GM12872 (cell line): ENCODE measurements around the gene TROAP.

Experiments
- CTCF ChIP-seq: IDR thresholded peaks from 3 replicates; pipeline ENCODE4 v1.5.1; 2011; ENCODE audit warnings: low read depth, mild to moderate bottlenecking, low read length, moderate library complexity; ENCODE audit not compliant: insufficient read depth

Gene TROAP

GRCh38 chr12:49359671-49360070, 36.6 kb downstream of the TROAP start:
- no peak for TF ChIP-seq CTCF

- no peak for TF ChIP-seq CTCF
These were observed 39.0 kb downstream of the TROAP start for GRCh38 chr12:49362077-49362476.

- TF ChIP-seq CTCF: no peak
These were observed 41.9 kb downstream of the TROAP start for GRCh38 chr12:49364989-49365388.

- TF ChIP-seq CTCF: no peak
These were observed 42.5 kb downstream of the TROAP start for GRCh38 chr12:49365542-49365941.

- no peak for TF ChIP-seq CTCF
These were observed 43.1 kb downstream of the TROAP start for GRCh38 chr12:49366096-49366651.

- TF ChIP-seq CTCF: peak; percentile 26; the same call in 1 of the 3 replicates
These were observed 43.8 kb downstream of the TROAP start for GRCh38 chr12:49366652-49367380.

GRCh38 chr12:49367381-49368239, 44.6 kb downstream of the TROAP start, which contains the start of gene SPATS2:
TSS of gene SPATS2 (plus strand) at chr12:49367462. CDS start at chr12:49461013, 93,551 bp downstream.
- no peak for TF ChIP-seq CTCF
